ENCODE measurements around the gene TSPAN12. TPM values are rescaled to one million over a fixed set of nuclear protein-coding genes. Genes with fewer than 3 reads are reported as not detected.

Gene TSPAN12
- total RNA-seq, 4 donors from 2014 or later, result 6.5 to 17.7 (median 10.1) TPM

DNA sequence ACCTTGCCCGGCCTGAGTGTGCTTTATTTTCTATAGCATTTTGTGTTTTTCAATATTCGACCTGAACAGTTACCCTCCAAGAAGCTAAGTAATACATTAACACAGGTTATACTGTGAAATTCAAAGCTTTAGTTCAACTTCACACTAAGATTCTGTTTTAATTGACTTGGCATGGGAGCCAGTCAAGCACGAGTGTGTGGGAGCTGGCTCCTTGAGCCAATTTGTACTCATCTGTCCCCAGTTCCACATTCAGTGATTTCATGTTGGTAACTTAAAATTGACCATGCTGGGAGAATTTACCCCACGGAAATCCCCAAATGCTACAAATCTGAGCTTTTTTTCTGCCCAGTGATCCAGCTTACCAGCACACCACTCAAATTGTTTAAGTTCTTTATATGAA, 20.3 kb downstream of the TSPAN12 start:
- TF ChIP-seq POLR2A (IDR thresholded peaks at IDR 0.05; ENCODE audit: low read depth) (no peak), EP300 (IDR thresholded peaks at IDR 0.05) (no peak)
- TF ChIP-seq, protein P1, sequence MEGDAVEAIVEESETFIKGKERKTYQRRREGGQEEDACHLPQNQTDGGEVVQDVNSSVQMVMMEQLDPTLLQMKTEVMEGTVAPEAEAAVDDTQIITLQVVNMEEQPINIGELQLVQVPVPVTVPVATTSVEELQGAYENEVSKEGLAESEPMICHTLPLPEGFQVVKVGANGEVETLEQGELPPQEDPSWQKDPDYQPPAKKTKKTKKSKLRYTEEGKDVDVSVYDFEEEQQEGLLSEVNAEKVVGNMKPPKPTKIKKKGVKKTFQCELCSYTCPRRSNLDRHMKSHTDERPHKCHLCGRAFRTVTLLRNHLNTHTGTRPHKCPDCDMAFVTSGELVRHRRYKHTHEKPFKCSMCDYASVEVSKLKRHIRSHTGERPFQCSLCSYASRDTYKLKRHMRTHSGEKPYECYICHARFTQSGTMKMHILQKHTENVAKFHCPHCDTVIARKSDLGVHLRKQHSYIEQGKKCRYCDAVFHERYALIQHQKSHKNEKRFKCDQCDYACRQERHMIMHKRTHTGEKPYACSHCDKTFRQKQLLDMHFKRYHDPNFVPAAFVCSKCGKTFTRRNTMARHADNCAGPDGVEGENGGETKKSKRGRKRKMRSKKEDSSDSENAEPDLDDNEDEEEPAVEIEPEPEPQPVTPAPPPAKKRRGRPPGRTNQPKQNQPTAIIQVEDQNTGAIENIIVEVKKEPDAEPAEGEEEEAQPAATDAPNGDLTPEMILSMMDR (IDR thresholded peaks at IDR 0.05), result no peak
- 88% methylated on average over 4 of the region's 4 CpGs for WGBS
- Histone ChIP-seq H3K36me3 (peaks cover 0 to 5% (median 0%) of the 10 kb centered on the region in 4 donors), H3K9me3 (no peaks in the 10 kb centered on the region), H3K27me3 (no peaks in the 10 kb centered on the region), H3K4me3 (no peak overlapping the region), H3K4me1 (no peaks in the 10 kb centered on the region), H3K27ac (replicated peaks in 1 of 4) (no peak overlapping the region)
- intact Hi-C loops (cut with DNase I), result no loop called here
- no peak for DNase-seq (ENCODE audit: extremely low spot score)

DNA sequence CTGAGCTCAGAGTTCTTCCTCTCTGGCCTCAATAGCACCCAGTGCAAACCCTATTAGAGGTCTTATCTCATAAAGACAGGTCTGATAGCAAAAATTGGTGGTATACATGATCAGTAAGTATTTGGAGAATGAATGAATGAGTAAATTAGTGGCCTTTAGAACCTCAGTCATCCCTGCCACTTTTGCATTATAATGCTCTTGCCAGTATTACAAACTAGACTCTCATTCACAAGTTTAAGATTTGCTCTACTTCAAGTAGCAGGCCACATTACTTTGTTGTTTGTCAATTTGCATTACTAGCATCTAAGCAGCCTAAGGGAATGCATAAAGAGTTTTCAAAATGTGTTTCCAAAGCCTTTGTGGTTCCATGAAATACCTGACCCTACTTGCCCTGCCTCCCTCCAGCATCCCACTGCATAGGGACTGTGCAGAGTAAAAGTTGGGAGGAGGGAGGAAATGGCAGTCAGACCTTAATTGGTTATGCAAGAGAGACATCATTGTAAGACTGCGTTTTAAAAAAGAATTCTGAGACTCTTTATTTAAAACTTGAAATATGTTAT, 21.3 kb downstream of the TSPAN12 start:
- peaks cover 0 to 5% (median 0%) of the 10 kb centered on the region in 4 donors for H3K36me3 ChIP-seq
- H3K4me3 ChIP-seq, result no peak overlapping the region
- H3K4me1 ChIP-seq, result no peaks in the 10 kb centered on the region
- TF ChIP-seq POLR2A (IDR thresholded peaks at IDR 0.05; ENCODE audit: low read depth), result no peak
- no peak for TF ChIP-seq POLR2AphosphoS5 (IDR thresholded peaks at IDR 0.05)
- TF ChIP-seq, protein P1 (IDR thresholded peaks at IDR 0.05), result no peak
- TF ChIP-seq EP300 (IDR thresholded peaks at IDR 0.05), result no peak
- DNase-seq (ENCODE audit: extremely low spot score), result no peak
- WGBS, result 89% methylated on average over 1 of the region's 1 CpG
- intact Hi-C loops (cut with DNase I), result no loop called here
- no peak overlapping the region for H3K27ac ChIP-seq (replicated peaks in 1 of 4)
- no peaks in the 10 kb centered on the region for H3K27me3 ChIP-seq
- no peaks in the 10 kb centered on the region for H3K9me3 ChIP-seq

DNA sequence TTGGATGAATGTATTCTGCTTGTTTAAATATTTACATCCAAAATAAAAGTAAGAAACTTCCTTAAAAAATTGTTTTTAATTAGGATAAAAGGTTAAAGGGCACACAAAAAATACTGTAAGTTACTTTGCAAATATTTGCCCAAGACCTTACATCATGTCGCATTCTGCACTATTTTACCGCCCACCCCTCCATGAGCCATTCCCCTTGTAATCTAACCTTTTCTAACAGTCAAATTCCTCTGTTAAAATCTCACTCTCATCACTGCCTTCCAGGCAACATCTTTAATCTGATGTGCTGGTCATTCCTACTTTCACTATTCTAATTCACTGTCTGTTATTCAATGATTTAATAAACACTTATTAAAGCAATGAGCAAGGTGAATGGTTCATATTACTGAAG, 23.2 kb downstream of the TSPAN12 start:
- WGBS, result 95% methylated on average over 2 of the region's 2 CpGs
- Histone ChIP-seq H3K27me3 (no peaks in the 10 kb centered on the region), H3K27ac (replicated peaks in 1 of 4) (no peak overlapping the region), H3K4me1 (no peaks in the 10 kb centered on the region), H3K4me3 (no peak overlapping the region), H3K9me3 (no peaks in the 10 kb centered on the region), H3K36me3 (peaks cover 0 to 10% (median 0%) of the 10 kb centered on the region in 4 donors)
- TF ChIP-seq EP300 (IDR thresholded peaks at IDR 0.05), result no peak
- TF ChIP-seq POLR2A (IDR thresholded peaks at IDR 0.05; ENCODE audit: low read depth), result no peak
- intact Hi-C loops (cut with DNase I), result no loop called here
- DNase-seq (ENCODE audit: extremely low spot score), result no peak

DNA sequence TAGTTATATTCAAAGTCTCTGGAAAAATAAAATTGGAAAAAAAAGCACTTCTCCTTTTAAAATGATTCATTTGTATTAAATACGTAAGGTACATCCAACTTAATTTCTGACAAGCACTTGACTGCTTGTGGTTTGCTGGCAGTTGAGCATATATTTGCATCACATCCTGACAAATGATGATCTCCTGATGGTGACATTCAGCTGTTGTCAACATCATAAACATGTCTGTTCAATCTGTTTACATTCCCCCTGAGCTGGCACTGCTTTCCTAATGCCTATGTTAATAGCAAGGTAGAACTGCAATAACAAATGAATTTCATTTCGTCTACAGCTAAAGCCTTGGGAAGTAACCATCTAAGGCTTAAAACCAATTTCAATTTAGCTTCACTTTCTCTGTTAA, 24.4 kb downstream of the TSPAN12 start:
- TF ChIP-seq, protein P1 (IDR thresholded peaks at IDR 0.05), result no peak
- no peak for TF ChIP-seq EP300 (IDR thresholded peaks at IDR 0.05)
- TF ChIP-seq POLR2A (IDR thresholded peaks at IDR 0.05; ENCODE audit: low read depth), result no peak
- no peak for TF ChIP-seq POLR2AphosphoS5 (IDR thresholded peaks at IDR 0.05)
- no peaks in the 10 kb centered on the region for H3K9me3 ChIP-seq

DNA sequence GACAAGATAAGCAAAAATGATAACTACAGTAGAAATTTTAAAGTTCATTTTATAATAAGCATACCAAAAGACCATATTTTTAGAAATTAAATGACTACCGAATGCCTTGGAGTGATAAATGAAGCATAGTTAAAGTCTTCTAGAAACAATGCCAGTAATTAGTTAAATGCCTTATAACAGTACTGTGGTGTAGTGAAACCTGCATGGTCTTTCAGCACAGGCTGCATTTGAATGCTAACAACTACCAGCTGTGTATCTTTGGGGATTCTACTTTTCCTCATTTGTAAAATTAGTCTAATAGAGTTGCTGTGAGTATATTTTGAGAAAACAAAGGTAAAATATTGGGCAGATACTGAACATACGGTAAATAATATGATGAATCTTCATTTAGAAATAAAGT, 25.1 kb downstream of the TSPAN12 start:
- Histone ChIP-seq H3K27me3 (no peaks in the 10 kb centered on the region), H3K36me3 (peaks cover 0 to 5% (median 0%) of the 10 kb centered on the region in 4 donors), H3K4me3 (no peak overlapping the region), H3K9me3 (no peaks in the 10 kb centered on the region), H3K4me1 (no peaks in the 10 kb centered on the region), H3K27ac (replicated peaks in 1 of 4) (no peak overlapping the region)
- intact Hi-C loops (cut with DNase I), result no loop called here
- TF ChIP-seq POLR2AphosphoS5 (IDR thresholded peaks at IDR 0.05) (no peak), POLR2A (IDR thresholded peaks at IDR 0.05; ENCODE audit: low read depth) (no peak)
- WGBS, result 82% methylated on average over 2 of the region's 2 CpGs
- no peak for DNase-seq (ENCODE audit: extremely low spot score)

More for the DNA sequence above, 24.4 kb downstream of the TSPAN12 start:
- Histone ChIP-seq H3K27ac (replicated peaks in 1 of 4) (no peak overlapping the region), H3K4me1 (no peaks in the 10 kb centered on the region), H3K36me3 (peaks cover 0 to 10% (median 0%) of the 10 kb centered on the region in 4 donors), H3K27me3 (no peaks in the 10 kb centered on the region), H3K4me3 (no peak overlapping the region)
- intact Hi-C loops (cut with DNase I), result no loop called here
- 45% methylated on average over 2 of the region's 2 CpGs for WGBS
- no peak for DNase-seq (ENCODE audit: extremely low spot score)

DNA sequence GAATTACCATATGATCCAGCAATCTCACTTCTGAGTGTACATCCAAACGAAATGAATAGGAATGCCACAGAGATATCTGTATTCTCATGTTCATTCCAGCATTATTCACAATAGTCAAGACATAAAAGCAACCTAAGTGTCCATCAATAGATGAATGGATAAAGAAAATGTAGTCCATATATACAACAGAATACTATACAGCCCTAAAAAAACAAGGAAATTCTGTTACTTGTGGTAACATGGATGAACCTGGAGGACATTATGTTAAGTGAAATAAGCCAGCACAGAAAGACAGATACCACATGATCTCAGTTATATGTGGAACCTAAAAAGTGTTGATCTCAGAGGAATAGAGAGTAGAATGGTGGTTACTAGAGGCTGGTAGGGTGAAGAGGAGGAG, 26.7 kb downstream of the TSPAN12 start:
- Histone ChIP-seq H3K36me3 (peaks cover 0 to 5% (median 0%) of the 10 kb centered on the region in 4 donors), H3K27ac (replicated peaks in 1 of 4) (no peak overlapping the region), H3K9me3 (no peaks in the 10 kb centered on the region), H3K4me3 (no peak overlapping the region), H3K4me1 (peaks cover 0 to 5% (median 0%) of the 10 kb centered on the region in 4 donors), H3K27me3 (no peaks in the 10 kb centered on the region)
- intact Hi-C loops (cut with DNase I), result no loop called here
- WGBS, result 92% methylated on average over 1 of the region's 1 CpG
- no peak for TF ChIP-seq EP300 (IDR thresholded peaks at IDR 0.05)
- TF ChIP-seq, protein P1 (IDR thresholded peaks at IDR 0.05), result no peak
- no peak for TF ChIP-seq POLR2AphosphoS5 (IDR thresholded peaks at IDR 0.05)
- TF ChIP-seq POLR2A (IDR thresholded peaks at IDR 0.05; ENCODE audit: low read depth), result no peak
- DNase-seq (ENCODE audit: extremely low spot score), result no peak
